ENCODE results near the gene KRTAP4-2.
"Not testable (repeated sequence)": the region's sequence is repeated elsewhere in the genome, so short reads cannot be mapped to it uniquely, and the experiment has no call there.

GRCh38 chr17:41139865-41140264, 38.2 kb downstream of the KRTAP4-2 start:
- TF ChIP-seq CTCF (conservative IDR thresholded peaks at IDR 0.05; ENCODE audit: low read length); EZH2phosphoT487 (IDR thresholded peaks at IDR 0.05; ENCODE audit: borderline replicate concordance, low read depth, low read length): not testable (repeated sequence)

Data from OCI-LY7 (cell line).